Breast epithelium (tissue), 3 donors: ENCODE data around the gene KCND2.

Experiments
- POLR2A ChIP-seq: fragments of 450-650 bp; IDR thresholded peaks from one replicate; pipeline ENCODE4 v1.6.1; 2016; ENCODE audit warnings: antibody characterized with exemption, mild to moderate bottlenecking, moderate library complexity
- POLR2AphosphoS5 ChIP-seq, 3 donors: sonication (generic); formaldehyde crosslinking; IDR thresholded peaks; one replicate each; pipeline ENCODE4 v1.6.1; 2017; ENCODE audit warnings: antibody characterized with exemption in 3 of 3
- TF ChIP-seq, protein P1 (sequence below), 3 donors: fragments of 450-650 bp; IDR thresholded peaks; one replicate each; pipeline ENCODE4 v1.5.1; 2016 to 2017; ENCODE audit warnings: antibody characterized with exemption in 3 of 3, mild to moderate bottlenecking in 3 of 3, moderate library complexity in 3 of 3

DNA sequence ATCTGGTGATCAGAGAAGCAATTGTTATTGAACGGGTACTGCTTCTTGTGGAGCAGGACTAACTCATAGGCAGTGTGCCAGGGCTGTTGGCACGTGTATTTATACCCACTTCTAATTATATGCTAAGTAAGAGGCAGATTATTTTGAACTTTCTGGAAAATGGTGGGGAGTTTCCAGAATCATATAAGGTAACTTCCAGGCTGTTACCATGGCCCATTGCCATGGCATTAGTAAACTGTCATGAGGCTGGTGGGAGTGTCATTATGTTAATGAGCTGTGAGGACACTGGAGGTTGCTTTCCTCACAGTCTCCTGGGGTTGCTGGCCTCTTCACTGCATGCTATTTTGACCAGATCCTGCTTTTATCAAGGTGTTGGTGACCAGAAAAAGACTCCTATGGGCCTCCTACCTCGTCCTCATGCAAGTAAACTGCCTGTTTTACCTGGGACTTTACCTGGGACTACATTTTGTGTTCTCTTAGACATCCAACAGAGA, 122.6 kb downstream of the KCND2 start:
- no peak for TF ChIP-seq POLR2A
- TF ChIP-seq, protein P1, sequence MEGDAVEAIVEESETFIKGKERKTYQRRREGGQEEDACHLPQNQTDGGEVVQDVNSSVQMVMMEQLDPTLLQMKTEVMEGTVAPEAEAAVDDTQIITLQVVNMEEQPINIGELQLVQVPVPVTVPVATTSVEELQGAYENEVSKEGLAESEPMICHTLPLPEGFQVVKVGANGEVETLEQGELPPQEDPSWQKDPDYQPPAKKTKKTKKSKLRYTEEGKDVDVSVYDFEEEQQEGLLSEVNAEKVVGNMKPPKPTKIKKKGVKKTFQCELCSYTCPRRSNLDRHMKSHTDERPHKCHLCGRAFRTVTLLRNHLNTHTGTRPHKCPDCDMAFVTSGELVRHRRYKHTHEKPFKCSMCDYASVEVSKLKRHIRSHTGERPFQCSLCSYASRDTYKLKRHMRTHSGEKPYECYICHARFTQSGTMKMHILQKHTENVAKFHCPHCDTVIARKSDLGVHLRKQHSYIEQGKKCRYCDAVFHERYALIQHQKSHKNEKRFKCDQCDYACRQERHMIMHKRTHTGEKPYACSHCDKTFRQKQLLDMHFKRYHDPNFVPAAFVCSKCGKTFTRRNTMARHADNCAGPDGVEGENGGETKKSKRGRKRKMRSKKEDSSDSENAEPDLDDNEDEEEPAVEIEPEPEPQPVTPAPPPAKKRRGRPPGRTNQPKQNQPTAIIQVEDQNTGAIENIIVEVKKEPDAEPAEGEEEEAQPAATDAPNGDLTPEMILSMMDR (IDR thresholded peaks at IDR 0.05) = no peak
- TF ChIP-seq POLR2AphosphoS5 (IDR thresholded peaks at IDR 0.05) = no peak
